IMR-90 (cell line): ENCODE measurements around the gene SLC52A1. TPM values are rescaled to one million over a fixed set of nuclear protein-coding genes. Genes with fewer than 3 reads are reported as not detected.

ENCODE experiments used
- ATAC-seq: fragments of 200-7000 bp; cut with Tn5 transposase; 2 replicates; pipeline ENCODE4 v1.9.1; 2020; ENCODE audit warnings: low read depth, mild to moderate bottlenecking, moderate library complexity
- BruUV-seq: library from RNA; stranded (reverse); fragments of 400-500 nt; replicated peaks from 2 replicates; lab custom pipeline; 2021; lab: Mats Ljungman, UMichigan
- CTCF ChIA-PET: fragments of 300-600 bp; formaldehyde crosslinking; extraction: SDS; loops from one replicate; lab custom pipeline; 2021; ENCODE audit warnings: antibody characterized with exemption; lab: Yijun Ruan, JAX
- POLR2A ChIA-PET: fragments of 300-600 bp; sonication (Branson Sonifier 250); formaldehyde crosslinking; loops from one replicate; lab custom pipeline; 2022; ENCODE audit warnings: antibody characterized with exemption; ENCODE audit not compliant: unreplicated experiment; lab: Charles Lee
- DNase-seq: peaks from one replicate; pipeline ENCODE4 v3.0.0; 2013
- H2AFZ ChIP-seq: replicated peaks from 2 replicates; pipeline ENCODE3; 2013; ENCODE audit warnings: low read length, mild to moderate bottlenecking; ENCODE audit not compliant: poor library complexity
- H2AK5ac ChIP-seq: 2 replicates; pipeline ENCODE4 v1.6.1; 2013; ENCODE audit warnings: low read depth, low read length, inconsistent platforms
- H2AK9ac ChIP-seq: replicated peaks from 2 replicates; pipeline ENCODE3; 2013; ENCODE audit warnings: mild to moderate bottlenecking, low read depth, low read length, moderate library complexity; ENCODE audit not compliant: poor library complexity
- H2BK120ac ChIP-seq: 2 replicates; pipeline ENCODE4 v1.6.1; 2013; ENCODE audit warnings: low read depth, low read length, inconsistent platforms
- H2BK15ac ChIP-seq: 3 replicates; pipeline ENCODE4 v1.6.1; 2013; ENCODE audit warnings: low read depth, low read length, inconsistent platforms
- H2BK20ac ChIP-seq: 2 replicates; pipeline ENCODE4 v1.6.1; 2013; ENCODE audit warnings: low read depth, mild to moderate bottlenecking, inconsistent platforms, low read length, moderate library complexity
- H2BK5ac ChIP-seq: 2 replicates; pipeline ENCODE4 v1.6.1; 2013; ENCODE audit warnings: mild to moderate bottlenecking, low read depth, low read length, inconsistent platforms; ENCODE audit not compliant: poor library complexity, severe bottlenecking
- H3K14ac ChIP-seq: replicated peaks from 2 replicates; pipeline ENCODE4 v1.6.1; 2013; ENCODE audit warnings: low read depth, low read length, inconsistent platforms
- H3K18ac ChIP-seq: 2 replicates; pipeline ENCODE4 v1.6.1; 2013; ENCODE audit warnings: low read depth, low read length, control low read depth
- H3K23ac ChIP-seq: 2 replicates; pipeline ENCODE4 v1.6.1; 2013; ENCODE audit warnings: low read depth, low read length, inconsistent platforms
- H3K27ac ChIP-seq: 2 replicates; pipeline ENCODE4 v1.5.1; 2013; ENCODE audit warnings: mild to moderate bottlenecking, control low read depth, low read length; ENCODE audit not compliant: insufficient read depth
- H3K27me3 ChIP-seq: 2 replicates; pipeline ENCODE4 v1.6.1; 2013; ENCODE audit warnings: low read length; ENCODE audit not compliant: control insufficient read depth, insufficient read depth
- H3K36me3 ChIP-seq: 2 replicates; pipeline ENCODE4 v1.6.1; 2013; ENCODE audit warnings: low read length, mixed read lengths; ENCODE audit not compliant: control insufficient read depth, insufficient read depth
- H3K4ac ChIP-seq: 2 replicates; pipeline ENCODE4 v1.6.1; 2013; ENCODE audit warnings: low read depth, low read length, inconsistent platforms
- H3K4me1 ChIP-seq: 2 replicates; pipeline ENCODE4 v1.6.1; 2013; ENCODE audit warnings: low read length, mixed read lengths; ENCODE audit not compliant: control insufficient read depth, insufficient read depth
- H3K4me2 ChIP-seq: 2 replicates; pipeline ENCODE4 v1.6.1; 2013; ENCODE audit warnings: low read depth, mild to moderate bottlenecking, control low read depth, low read length, moderate library complexity
- H3K4me3 ChIP-seq: 2 replicates; pipeline ENCODE4 v1.5.1; 2013; ENCODE audit warnings: low read depth, mild to moderate bottlenecking, control low read depth, low read length, moderate library complexity; ENCODE audit not compliant: insufficient read depth
- H3K56ac ChIP-seq: 2 replicates; pipeline ENCODE4 v1.6.1; 2013; ENCODE audit warnings: low read length, inconsistent platforms; ENCODE audit not compliant: insufficient read depth; ENCODE audit errors: extremely low read depth
- H3K79me1 ChIP-seq, 2 experiments: 2 replicates each; pipeline ENCODE4 v1.6.1; 2013; ENCODE audit warnings: low read length in 2 of 2, inconsistent platforms in 1 of 2, low read depth in 1 of 2
- H3K9ac ChIP-seq: 2 replicates; pipeline ENCODE4 v1.6.1; 2013; ENCODE audit warnings: low read depth, low read length, control low read depth
- H3K9me1 ChIP-seq: 2 replicates; pipeline ENCODE4 v1.6.1; 2013; ENCODE audit warnings: low read length, inconsistent platforms; ENCODE audit not compliant: insufficient read depth
- H3K9me3 ChIP-seq: 2 replicates; pipeline ENCODE4 v1.6.1; 2013; ENCODE audit warnings: low read length; ENCODE audit not compliant: control insufficient read depth, insufficient read depth
- H4K20me1 ChIP-seq: 2 replicates; pipeline ENCODE4 v1.6.1; 2013; ENCODE audit warnings: low read length, inconsistent platforms; ENCODE audit not compliant: insufficient read depth
- H4K5ac ChIP-seq: 2 replicates; pipeline ENCODE4 v1.6.1; 2013; ENCODE audit warnings: mild to moderate bottlenecking, low read depth, low read length, control low read depth
- H4K8ac ChIP-seq, 2 experiments: 2 replicates each; pipeline ENCODE4 v1.6.1; 2013; ENCODE audit warnings: low read depth in 2 of 2, low read length in 2 of 2, control low read depth in 1 of 2, inconsistent platforms in 1 of 2
- H4K91ac ChIP-seq: 2 replicates; pipeline ENCODE4 v1.6.1; 2013; ENCODE audit warnings: low read depth, low read length, inconsistent platforms; ENCODE audit not compliant: insufficient read depth
- CEBPB ChIP-seq: IDR thresholded peaks from 2 replicates; pipeline ENCODE4 v1.6.1; 2012; ENCODE audit warnings: low read depth, low read length, improper control_type of control experiment
- MAZ ChIP-seq: IDR thresholded peaks from 2 replicates; pipeline ENCODE4 v1.6.1; 2012; ENCODE audit warnings: low read depth, mild to moderate bottlenecking, low read length, improper control_type of control experiment, moderate library complexity, borderline replicate concordance
- RCOR1 ChIP-seq: IDR thresholded peaks from 2 replicates; pipeline ENCODE4 v1.6.1; 2012; ENCODE audit warnings: mild to moderate bottlenecking, low read length, improper control_type of control experiment; ENCODE audit not compliant: insufficient replicate concordance
- WGBS, 2 experiments: methylation state at CpG; one replicate each; pipeline versions ENCODE4 v1.1.5 to v1.1.7; 2013; ENCODE audit warnings: missing lambda C conversion rate in 2 of 2; ENCODE audit not compliant: insufficient read length in 1 of 2; ENCODE audit errors: extremely low coverage in 2 of 2; 5-methylcytosine and 5-hydroxymethylcytosine counted together
- dilution Hi-C: fragments of 300-500 bp; cut with HindIII; formaldehyde crosslinking; loops from one replicate; pipeline ENCODE4 v1.14.3; 2018; ENCODE audit warnings: low sequenced_read_pairs; ENCODE audit not compliant: unreplicated experiment
- in situ Hi-C: fragments of 300-500 bp; cut with MboI; formaldehyde crosslinking; loops from 3 replicates; pipeline ENCODE4 v1.14.3; 2019; ENCODE audit warnings: low sequenced_read_pairs, inconsistent platforms, mixed read lengths
- intact Hi-C: fragments of 100-400 bp; cut with micrococcal nuclease; formaldehyde crosslinking; loops from 2 replicates; pipeline ENCODE4 v1.10.0; 2022
- polyA plus RNA-seq, 3 experiments: library from polyadenylated mRNA; depleted of rRNA; stranded (reverse); fragments of >200 nt; gene quantifications; 2 replicates each; pipeline ENCODE4 v1.2.3, GENCODE V29; 2012; ENCODE audit warnings: low replicate concordance in 1 of 3
- total RNA-seq: library from RNA; depleted of rRNA; stranded (reverse); fragments of >200 nt; gene quantifications from 2 replicates; pipeline ENCODE4 v1.2.3, GENCODE V29; 2012
- TF ChIP-seq, protein P1 (sequence below): fragments of 150-350 bp; IDR thresholded peaks from 2 replicates; pipeline ENCODE4 v1.6.1; 2016; ENCODE audit warnings: low read depth, mild to moderate bottlenecking, low read length, moderate library complexity, borderline replicate concordance

Gene SLC52A1
- total and polyA plus RNA-seq, 2 of the 4 experiments (the other 2 are of a cell fraction), result not detected

DNA sequence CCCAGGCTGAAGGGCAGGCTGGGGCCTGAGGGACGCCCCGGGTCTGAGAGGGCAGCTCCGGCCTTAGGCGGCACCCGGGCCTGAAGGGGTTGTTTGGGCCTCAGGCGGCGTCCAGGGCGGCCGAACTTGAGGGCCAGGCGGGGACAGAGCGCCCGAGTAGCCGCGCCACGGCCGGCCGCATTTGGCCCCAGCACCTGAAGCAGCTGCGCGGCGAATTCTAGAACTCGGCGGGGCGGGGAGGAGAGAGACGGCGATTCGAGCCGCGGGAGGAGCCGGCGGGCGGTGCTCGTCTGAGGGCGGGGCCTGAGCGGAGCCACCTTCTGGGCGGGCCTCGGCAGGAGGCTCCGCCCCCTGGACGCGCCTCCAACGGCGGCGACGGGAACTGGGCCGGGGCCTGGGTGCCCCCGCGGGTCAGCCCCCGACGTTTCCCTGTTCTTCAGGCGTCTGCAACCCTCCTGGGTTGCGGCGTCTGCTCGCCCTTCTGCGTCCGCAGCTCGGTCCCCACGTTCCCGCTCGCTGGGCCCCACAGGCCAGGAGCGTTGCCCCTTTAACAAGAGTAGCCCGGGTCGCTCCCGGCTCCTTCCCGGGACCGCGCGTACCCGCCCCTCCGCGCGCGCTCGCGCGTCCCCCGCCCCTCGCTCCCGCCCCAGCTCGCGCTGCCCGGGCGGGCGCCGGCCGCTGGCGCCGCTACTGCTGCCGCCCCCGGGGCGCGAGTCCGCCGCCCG lies 37.8 kb downstream of the SLC52A1 start, which contains the start of the genes INCA1 and KIF1C:
Gene INCA1, minus strand, starts transcription at position 221 of the 725 bp plus-strand sequence. CDS start 3,085 bp downstream, outside the sequence.
Gene KIF1C, plus strand, starts transcription at position 649 of the 725 bp plus-strand sequence. CDS start 2,297 bp downstream, outside the sequence.
- in situ Hi-C loops (no loop called here), intact Hi-C loops (no loop called here), dilution Hi-C loops (no loop called here)
- TF ChIP-seq, protein P1, sequence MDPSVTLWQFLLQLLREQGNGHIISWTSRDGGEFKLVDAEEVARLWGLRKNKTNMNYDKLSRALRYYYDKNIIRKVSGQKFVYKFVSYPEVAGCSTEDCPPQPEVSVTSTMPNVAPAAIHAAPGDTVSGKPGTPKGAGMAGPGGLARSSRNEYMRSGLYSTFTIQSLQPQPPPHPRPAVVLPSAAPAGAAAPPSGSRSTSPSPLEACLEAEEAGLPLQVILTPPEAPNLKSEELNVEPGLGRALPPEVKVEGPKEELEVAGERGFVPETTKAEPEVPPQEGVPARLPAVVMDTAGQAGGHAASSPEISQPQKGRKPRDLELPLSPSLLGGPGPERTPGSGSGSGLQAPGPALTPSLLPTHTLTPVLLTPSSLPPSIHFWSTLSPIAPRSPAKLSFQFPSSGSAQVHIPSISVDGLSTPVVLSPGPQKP, result no peak
- peak; percentile 61; the same call in 1 of the 2 replicates for TF ChIP-seq MAZ
- no peak for TF ChIP-seq CEBPB
- no peak for TF ChIP-seq RCOR1
- Histone ChIP-seq H4K8ac (peak within 1 kb of the TSS; percentile 84 to 86; a peak in 3 of 4 replicates), H2BK15ac (peak within 1 kb of the TSS; percentile 97; the same call in 2 of the 3 replicates), H3K27ac (peak within 1 kb of the TSS; percentile 98), H3K9me1 (peaks cover 18% of the 10 kb centered on the region), H3K23ac (peak within 1 kb of the TSS; percentile 97), H2BK120ac (peak within 1 kb of the TSS; percentile 89), H3K4ac (peak within 1 kb of the TSS; percentile 95), H3K4me3 (peak within 1 kb of the TSS; percentile 96), H3K4me2 (peak within 1 kb of the TSS; percentile 96), H3K4me1 (peaks cover 21% of the 10 kb centered on the region), H2AK5ac (peak within 1 kb of the TSS; percentile 91), H3K27me3 (no peaks in the 10 kb centered on the region), H3K56ac (peak within 1 kb of the TSS; percentile 77), H2BK5ac (peak within 1 kb of the TSS; percentile 100), H3K14ac (peak within 1 kb of the TSS; percentile 94), H3K9ac (peak within 1 kb of the TSS; percentile 89), H2AK9ac (peak within 1 kb of the TSS; percentile 97), H4K91ac (peak within 1 kb of the TSS; percentile 82), H3K79me1 (peaks cover 28 to 48% of the 10 kb centered on the region in 2 experiments), H3K36me3 (peaks cover 19% of the 10 kb centered on the region), H3K9me3 (no peaks in the 10 kb centered on the region), H3K18ac (peak within 1 kb of the TSS; percentile 87), H2BK20ac (0 out of 2 replicates have a peak within 1 kb of the TSS, but pooled peaks have one; percentile 45), H4K20me1 (peaks cover 26% of the 10 kb centered on the region), H4K5ac (peak within 1 kb of the TSS; percentile 18; the same call in 1 of the 2 replicates), H2AFZ (peak within 1 kb of the TSS; percentile 100)
- ChIA-PET CTCF (interaction anchor here (0.9 to 1.2 kb wide), 3 partner anchors 10 to 13 kb away, joined by 3 to 4 read pairs (median 3); partner anchors contain the start of gene CAMTA2), POLR2A (interaction anchor here (0.6 to 0.8 kb wide), 3 partner anchors 49 to 767 kb away, joined by 3 to 11 read pairs (median 7); partner anchors contain the start of gene PFN1)
- peak; percentile 95 for ATAC-seq
- DNase-seq, result peak; percentile 82
- no TSS peak for BruUV-seq
- WGBS, 2 experiments, result 0% methylated on average over 43 of the region's 93 CpGs; no CpG with 5 or more reads in 1 of the 2 experiments
